DMS153 (cell line): ENCODE measurements around the gene ZNRF1.
A peak's percentile ranks its signal among the peaks of the same experiment; 100 is the strongest.
"Not testable (repeated sequence)": the region's sequence is repeated elsewhere in the genome, so short reads cannot be mapped to it uniquely, and the experiment has no call there.

ENCODE experiments used
- DNase-seq: peaks from one replicate; lab custom pipeline; 2025; lab: John Stamatoyannopoulos, UW

The ZNRF1 gene

DNA sequence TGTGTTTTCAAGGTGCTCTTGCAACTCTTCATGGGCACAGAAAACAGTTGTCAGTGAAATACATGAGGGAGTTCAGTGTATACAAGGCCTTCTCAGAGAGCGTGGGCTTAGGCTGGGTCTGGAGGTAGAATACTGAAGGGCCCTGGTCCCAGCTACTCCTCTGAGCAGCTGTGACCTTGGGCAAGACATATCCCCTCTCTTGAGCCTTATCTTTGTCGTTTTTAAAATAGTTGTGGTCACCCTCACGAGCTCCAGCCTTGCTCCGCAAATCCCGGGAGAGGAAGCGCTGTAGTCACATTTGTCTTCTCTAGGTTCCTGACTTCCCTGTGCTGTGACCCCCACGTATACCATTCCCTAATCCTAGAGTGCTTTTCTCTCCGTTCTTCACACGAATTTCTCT is 3.6 kb downstream of the ZNRF1 start:
- no peak for DNase-seq

GRCh38 chr16:75003931-75004330 is 5.1 kb downstream of the ZNRF1 start:
- DNase-seq, result no peak

- no peak for DNase-seq
Observed at GRCh38 chr16:75004460-75004859, 5.6 kb downstream of the ZNRF1 start.

- no peak for DNase-seq
Observed at GRCh38 chr16:75005697-75006096, 6.9 kb downstream of the ZNRF1 start.

DNA sequence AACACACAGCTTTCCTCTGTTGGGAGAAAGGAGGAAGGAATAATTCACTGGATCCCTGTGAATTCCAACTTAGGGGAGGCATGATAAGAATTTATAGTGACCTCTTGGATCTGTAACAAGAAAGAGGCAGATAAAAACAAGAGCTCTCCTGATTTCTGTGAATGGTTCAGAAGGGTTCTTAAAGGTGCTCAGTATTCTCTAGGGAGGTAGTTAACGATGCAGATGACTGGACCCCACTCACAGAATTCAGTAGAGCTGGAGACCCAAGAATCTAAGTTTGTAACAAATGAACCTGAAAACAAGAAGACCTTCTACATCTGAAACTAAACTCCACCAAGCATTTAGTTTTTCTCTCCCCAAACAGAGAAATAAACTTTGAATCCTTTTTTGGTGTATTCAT is 8.6 kb downstream of the ZNRF1 start:
- no peak for DNase-seq

DNA sequence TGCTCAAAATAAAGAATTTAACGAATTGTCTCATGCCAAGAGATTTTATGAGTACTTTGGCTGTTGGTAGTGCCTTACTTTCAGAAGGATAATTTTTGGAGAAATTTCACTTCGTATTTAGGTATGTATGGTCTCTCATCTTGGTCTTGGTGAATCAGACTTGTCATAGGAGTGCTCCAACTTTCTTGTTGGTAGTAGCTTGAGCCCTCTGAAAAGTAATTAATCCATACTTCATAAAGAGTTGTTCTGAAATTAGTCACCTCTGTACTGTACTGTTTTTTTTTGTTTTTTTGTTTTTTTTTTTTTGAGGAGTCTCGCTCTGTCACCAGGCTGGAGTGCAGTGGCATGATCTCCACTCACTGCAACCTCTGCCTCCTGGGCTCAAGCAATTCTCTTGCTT is 11.6 kb downstream of the ZNRF1 start:
- no peak for DNase-seq

DNA sequence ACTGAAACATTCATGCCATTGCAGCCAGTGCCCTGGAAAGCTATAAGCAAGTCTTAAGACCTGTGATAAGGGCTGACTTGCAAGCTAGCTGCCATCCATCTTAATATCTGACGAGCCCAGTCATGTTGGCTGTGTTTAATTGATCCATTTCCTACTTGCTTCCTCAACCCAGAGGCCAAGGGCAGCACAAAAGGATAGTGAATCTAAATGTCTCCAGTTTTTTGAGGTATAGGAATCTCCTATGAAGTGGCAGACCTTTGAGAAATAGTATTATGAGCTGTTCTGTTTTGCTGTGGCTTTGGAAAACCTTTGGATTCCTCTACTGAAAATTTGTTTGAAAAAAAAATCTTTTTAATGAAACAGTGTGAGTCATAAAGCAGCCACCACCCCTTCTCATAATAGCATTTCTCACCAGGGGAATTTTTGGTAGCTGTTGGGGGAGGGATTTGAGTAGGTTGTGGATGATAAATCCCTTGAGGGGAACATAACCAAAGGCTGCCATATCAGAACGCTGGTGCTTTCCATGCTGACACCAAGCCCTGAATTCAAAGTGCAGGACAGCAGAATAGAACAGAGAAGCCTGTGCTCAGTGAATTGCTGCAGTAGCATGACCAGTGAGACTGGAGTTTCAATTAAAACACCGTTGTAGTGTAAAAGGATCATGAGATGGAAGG is 12.9 kb downstream of the ZNRF1 start:
- no peak for DNase-seq

DNA sequence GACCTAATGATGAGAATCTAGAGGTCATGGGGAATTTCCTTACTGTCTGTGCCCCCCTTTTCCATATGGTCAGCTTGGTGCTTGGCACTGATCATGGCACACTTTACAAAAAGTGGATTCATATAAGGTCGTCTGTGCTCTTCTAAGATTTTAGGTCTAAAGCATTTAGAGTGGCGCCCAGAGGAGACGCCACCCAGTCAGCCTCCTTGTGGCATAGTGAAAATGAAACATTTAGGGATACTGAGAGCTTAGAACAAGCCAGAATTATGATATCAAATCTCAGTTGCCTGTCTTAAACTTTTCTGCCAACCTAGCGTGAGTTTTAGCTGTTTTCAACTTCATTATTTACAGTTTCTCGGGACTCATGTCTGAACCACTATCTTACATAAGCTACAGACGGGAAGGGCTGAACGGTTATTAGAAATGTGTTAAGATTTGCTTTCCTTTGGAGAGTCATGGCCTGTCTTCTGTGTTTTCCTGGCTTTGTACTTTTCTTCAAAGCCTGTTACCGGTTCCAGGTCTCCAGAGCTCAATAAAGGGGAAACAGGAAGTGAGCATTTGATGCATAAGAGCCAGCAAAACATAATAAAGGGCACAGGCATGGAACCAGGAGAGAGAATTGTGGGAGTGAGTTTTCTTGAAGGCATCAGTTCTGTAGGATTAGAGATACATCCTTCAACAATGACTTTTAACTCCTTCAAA is 13.7 kb downstream of the ZNRF1 start:
- DNase-seq, result peak; percentile 34

DNA sequence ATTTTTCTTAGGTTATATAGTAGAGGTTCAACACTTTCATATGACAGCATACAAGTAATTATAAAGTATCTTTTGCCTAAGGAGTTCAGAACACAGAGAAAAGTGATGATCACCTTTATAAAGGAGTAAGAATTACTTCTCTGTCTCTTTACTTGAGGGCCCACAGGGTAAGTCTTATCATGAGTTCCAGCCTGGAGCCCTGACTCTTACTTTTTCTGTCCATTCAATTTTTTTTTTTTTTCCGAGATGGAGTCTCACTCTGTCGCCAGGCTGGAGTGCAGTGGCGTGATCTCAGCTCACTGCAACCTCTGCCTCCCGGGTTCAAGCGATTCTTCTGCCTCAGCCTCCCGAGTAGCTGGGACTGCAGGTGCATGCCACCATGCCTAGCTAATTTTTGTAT is 14.3 kb downstream of the ZNRF1 start:
- DNase-seq, result not testable (repeated sequence)

GRCh38 chr16:75014318-75014717 is 15.5 kb downstream of the ZNRF1 start:
- no peak for DNase-seq

DNA sequence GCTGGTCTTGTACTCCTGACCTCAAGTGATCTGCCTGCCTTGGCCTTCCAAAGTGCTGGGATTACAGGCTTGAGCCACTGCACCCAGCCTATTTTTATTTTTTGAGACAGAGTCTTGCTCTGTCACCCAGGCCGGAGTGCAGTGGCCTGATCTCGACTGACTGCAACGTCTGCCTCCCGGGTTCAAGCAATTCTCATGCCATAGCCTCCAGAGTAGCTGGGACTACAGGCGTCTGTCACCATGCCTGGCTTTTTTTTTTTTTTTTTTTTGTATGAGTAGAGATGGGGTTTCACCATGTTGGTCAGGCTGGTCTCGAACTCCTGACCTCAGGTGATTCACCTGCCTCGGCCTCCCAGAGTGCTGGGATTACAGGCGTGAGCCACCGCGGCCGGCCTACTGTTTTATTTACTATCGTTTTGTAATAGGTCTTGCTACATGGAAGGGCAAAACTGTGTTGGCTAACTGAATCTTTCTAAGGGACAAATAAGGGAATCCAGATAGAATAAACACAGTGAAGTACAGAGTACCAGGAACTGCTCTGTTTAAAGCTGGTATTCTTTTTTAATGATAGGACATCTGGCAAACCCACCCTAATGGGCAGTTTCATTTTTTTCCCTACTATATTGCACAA is 17.7 kb downstream of the ZNRF1 start:
- DNase-seq, result not testable (repeated sequence)

DNA sequence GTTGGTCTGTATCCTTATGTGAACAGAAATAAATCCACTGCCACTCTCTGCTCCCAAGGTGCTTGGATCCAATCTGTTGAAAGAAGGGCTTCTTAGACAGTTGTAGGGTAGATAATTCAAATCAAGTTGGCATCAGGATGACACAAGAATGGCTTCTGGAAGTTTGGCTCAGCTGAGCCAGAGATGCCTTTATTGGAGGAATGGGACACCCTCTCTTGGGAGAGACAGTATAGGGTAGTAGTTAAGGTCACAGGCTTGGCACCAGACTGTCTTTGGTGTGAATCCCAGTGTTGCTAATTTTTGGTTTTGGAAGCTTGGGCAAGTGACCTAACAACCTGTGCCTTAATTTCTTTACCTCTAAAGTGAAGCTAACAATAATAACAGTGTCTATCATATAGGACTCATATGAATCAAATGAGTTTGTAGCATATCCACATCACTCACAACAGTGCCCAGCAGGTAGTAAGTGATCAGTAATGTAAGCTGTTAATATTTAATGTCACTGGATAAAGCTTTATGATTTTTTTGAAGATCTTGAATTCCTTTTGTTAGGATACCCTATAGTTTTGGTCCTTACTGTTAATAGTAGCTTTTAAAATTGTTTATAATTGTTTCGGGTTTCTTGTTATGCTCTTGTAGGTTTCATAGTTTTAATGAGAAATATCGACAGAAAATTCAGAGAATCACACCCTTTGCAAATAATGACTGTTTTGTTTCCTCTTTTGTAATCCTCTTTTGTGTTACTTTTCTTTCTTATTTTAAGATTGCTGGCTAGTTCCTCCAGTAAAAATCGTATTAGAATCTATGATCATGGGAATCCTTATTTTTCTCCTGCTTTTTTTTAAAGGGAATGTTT is 19.1 kb downstream of the ZNRF1 start:
- DNase-seq, result no peak

DNA sequence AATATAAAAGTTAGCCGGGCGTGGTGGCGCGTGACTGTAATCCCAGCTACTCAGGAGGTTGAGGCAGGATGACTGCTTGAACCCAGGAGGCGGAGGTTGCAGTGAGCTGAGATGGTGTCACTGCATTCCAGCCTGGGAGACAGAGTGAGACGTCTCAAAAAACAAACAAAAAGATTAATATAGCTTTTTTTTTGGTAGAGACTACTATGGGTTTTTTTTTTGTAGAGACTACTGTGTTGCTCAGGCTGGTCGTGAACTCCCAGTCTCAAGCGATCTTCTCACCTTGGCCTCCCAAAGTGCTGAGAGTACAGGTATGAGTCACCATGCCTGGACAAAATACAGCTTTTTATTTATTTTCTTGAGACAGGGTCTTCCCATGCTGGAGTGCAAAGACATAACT is 20.2 kb downstream of the ZNRF1 start:
- DNase-seq, result no peak

DNA sequence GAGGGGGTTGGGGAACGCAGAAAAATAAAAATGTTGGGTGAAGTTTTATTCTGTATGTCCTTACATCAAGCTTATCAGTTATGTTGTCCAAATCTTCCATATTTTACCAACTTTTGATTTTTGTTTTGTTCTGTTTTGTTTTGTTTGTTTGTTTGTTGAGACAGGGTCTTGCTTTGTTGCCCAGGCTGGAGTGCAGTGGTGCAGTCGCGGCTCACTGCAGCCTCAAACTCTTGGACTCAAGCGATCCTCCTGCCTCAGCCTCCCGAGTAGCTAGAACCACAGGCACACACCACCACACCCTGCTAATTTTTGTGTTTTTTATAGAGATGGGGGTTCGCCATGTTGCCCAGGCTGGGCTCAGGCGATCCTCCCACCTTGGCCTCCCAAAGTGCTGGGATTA is 20.8 kb downstream of the ZNRF1 start:
- DNase-seq, result no peak

- no peak for DNase-seq
Observed at GRCh38 chr16:75021410-75021809, 22.6 kb downstream of the ZNRF1 start.

DNA sequence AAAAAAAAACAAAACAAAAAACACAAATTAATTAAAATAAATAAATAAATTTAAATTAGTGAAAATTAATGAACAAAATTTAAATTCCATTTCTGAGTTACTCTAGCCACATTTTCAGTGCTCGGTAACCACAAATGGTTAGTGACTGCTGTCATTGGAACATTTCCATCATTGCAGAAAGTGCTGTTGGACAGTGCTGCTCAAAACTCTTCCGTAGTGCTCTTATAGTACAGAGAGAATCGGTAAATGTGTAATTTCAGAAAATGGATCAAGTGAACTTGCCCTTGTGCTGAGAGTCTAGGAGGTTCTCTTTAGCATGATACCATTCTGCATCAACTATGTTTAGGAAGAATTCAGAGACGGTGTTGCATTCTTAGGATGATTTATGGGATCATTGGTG is 23.7 kb downstream of the ZNRF1 start:
- no peak for DNase-seq

GRCh38 chr16:75023009-75023408 is 24.2 kb downstream of the ZNRF1 start:
- no peak for DNase-seq

- no peak for DNase-seq
Observed at GRCh38 chr16:75024182-75024581, 25.4 kb downstream of the ZNRF1 start.

GRCh38 chr16:75024594-75024993 is 25.8 kb downstream of the ZNRF1 start:
- DNase-seq, result no peak

GRCh38 chr16:75025761-75026160 is 26.9 kb downstream of the ZNRF1 start:
- DNase-seq, result no peak

- DNase-seq, result not testable (repeated sequence)
Observed at GRCh38 chr16:75026239-75026891, 27.5 kb downstream of the ZNRF1 start.

- no peak for DNase-seq
Observed at GRCh38 chr16:75026892-75027391, 28.1 kb downstream of the ZNRF1 start.
